Right ventricle myocardium superior (tissue), 1 donor: ENCODE data around the gene IL17RE. TPM values are rescaled to one million over a fixed set of nuclear protein-coding genes. Genes with fewer than 3 reads are reported as not detected.
"Not testable (repeated sequence)": the region's sequence is repeated elsewhere in the genome, so short reads cannot be mapped to it uniquely, and the experiment has no call there.

Experiments used
- ATAC-seq: fragments of 200-7000 bp; cut with Tn5 transposase; one replicate; pipeline ENCODE4 v1.9.1; 2020; ENCODE audit warnings: mild to moderate bottlenecking; ENCODE audit not compliant: poor library complexity
- DNase-seq: peaks from one replicate; pipeline ENCODE4 v3.0.0-alpha.2; 2020
- intact Hi-C: fragments of 100-400 bp; cut with DNase I; formaldehyde crosslinking; loops from one replicate; pipeline ENCODE4 v1.11.2; 2022
- total RNA-seq: library from RNA; stranded (reverse); fragmentation: NEBNext Ultra II Directional; extraction: Animal tissue kit (Norgen Biotek cat#: 25700); gene quantifications from one replicate; pipeline ENCODE4 v1.2.1, GENCODE V29; 2021
- donor health status: DM: no; HTN: yes; CAD: no; lungs with severe emphysema.

Gene IL17RE
- total RNA-seq, 1 donor from 2014 or later: 0.46 TPM

DNA sequence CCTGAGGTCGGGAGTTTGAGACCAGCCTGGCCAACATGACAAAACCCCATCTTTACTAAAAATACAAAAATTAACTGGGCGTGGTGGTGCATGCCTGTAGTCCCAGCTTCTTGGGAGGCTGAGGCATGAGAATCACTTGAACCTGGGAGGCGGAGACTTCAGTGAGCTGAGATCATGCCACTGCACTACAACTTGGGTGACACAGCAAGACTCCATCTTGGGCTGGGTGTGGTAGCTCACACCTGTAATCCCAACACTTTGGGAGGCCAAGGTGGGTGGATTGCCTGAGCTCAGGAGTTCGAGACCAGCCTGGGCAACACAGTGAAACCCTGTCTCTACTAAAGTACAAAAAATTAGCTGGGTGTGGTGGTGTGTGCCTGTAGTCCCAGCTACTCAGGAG is 26.4 kb upstream of the IL17RE start:
- ATAC-seq, intact Hi-C loops, DNase-seq: not testable (repeated sequence)

DNA sequence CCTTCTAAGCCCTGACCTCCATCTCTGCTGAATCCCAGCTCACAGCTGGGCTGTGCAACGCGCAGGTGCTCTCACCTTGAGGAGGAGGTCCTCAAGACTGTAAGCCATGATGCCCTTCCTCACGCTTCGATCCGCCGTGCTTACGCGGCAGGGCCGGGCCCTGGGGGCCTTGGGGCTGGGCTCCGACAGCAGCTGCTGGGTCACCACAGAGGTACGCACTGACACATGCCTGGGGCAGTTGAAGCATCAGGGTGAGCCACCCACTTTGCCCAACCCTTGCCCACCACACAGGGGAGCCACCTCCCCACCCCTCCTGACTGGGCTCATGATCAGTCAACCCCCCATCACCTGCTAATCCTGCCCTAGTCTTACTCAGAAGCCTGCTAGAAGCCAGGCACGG is 25.7 kb upstream of the IL17RE start:
- no peak for ATAC-seq
- no peak for DNase-seq

GRCh38 chr3:9878700-9879099 is 23.9 kb upstream of the IL17RE start:
- ATAC-seq (no peak), DNase-seq (no peak)
- intact Hi-C loops: no loop called here

More for the DNA sequence above, 25.7 kb upstream of the IL17RE start:
- intact Hi-C loops: no loop called here

- ATAC-seq (no peak), DNase-seq (no peak)
- intact Hi-C loops: no loop called here
These were observed 22.7 kb upstream of the IL17RE start, which contains the start of gene CIDEC for GRCh38 chr3:9879830-9880549. TSS of gene CIDEC (minus strand) at chr3:9880253. CDS start at chr3:9878486, 1,767 bp downstream.

DNA sequence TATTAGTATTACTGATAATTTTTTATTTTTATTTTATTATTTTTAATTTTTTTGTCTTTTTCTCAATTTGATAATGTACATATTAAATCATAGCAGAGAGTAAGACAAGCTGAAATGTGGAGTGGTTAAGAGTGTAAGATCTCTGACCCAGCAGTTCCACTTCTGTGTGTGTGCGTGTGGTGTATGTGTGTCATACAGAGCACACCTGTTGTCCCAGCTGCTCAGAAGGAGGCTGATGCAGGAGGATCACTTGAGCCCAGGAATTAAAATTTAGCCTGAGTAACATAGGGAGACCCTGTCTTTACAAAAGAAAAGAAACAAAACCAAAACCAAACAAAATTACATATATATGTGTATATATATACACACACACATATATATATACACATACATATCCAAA is 21.2 kb upstream of the IL17RE start:
- DNase-seq: no peak
- ATAC-seq: no peak
- intact Hi-C loops: no loop called here

GRCh38 chr3:9883706-9884554 is 18.7 kb upstream of the IL17RE start:
- DNase-seq: no peak
- ATAC-seq: no peak
- intact Hi-C loops: no loop called here

DNA sequence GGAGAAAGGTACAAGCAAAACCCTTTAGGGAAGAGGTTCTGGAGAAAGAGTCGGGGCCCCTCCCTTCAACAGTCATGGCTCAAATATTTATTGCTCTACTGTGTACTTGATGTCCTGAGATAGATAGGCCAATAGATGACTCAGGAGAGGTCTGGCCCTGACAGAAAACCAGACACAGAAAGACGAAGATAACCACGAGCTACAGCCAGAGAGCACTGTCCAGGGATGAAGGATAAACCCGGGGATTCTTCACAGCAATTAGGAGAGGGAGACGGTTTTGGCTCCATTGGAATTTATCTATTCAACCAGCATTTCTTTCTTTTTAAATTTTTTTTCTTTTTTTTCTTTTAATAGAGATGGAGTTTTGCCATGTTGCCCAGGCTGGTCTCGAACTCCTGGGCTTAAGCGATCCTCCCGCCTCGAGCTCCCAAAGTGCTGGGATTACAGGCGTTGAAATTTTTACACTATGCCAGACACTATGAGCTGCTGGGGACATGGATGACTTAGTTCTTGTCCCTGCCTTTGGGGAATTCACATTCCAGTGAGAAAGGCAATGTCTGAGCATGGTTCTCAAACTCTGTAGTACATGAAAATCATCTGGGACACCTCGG is 18.0 kb upstream of the IL17RE start:
- ATAC-seq: no peak
- intact Hi-C loops: no loop called here
- DNase-seq: no peak

DNA sequence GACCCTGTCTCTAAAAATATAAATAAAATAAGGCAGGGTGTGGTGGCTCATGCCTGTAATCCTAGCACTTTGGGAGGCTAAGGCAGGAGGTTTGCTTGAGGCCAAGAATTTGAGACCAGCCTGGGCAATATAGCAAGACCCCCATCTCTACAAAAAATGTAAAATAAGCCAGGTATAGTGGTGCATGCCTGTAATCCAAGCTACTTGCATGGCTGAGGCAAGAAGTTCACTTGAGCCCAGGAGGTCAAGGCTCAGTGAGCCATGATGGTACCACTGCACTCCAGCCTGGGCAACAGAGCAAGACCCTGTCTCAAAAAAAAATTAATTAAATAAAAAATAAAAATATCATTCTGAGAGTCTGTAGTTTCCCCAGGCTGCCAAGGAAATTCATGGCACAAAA is 16.3 kb upstream of the IL17RE start:
- intact Hi-C loops: no loop called here

GRCh38 chr3:9887480-9887879 is 15.2 kb upstream of the IL17RE start:
- ATAC-seq: no peak
- intact Hi-C loops: no loop called here
- no peak for DNase-seq

More for the DNA sequence above, 16.3 kb upstream of the IL17RE start:
- ATAC-seq: no peak
- DNase-seq: no peak

GRCh38 chr3:9888540-9888939 is 14.1 kb upstream of the IL17RE start:
- ATAC-seq: no peak
- intact Hi-C loops: no loop called here

GRCh38 chr3:9889405-9889804 is 13.2 kb upstream of the IL17RE start:
- no peak for DNase-seq
- no peak for ATAC-seq
- intact Hi-C loops: no loop called here

More at GRCh38 chr3:9888540-9888939, 14.1 kb upstream of the IL17RE start:
- DNase-seq: no peak

DNA sequence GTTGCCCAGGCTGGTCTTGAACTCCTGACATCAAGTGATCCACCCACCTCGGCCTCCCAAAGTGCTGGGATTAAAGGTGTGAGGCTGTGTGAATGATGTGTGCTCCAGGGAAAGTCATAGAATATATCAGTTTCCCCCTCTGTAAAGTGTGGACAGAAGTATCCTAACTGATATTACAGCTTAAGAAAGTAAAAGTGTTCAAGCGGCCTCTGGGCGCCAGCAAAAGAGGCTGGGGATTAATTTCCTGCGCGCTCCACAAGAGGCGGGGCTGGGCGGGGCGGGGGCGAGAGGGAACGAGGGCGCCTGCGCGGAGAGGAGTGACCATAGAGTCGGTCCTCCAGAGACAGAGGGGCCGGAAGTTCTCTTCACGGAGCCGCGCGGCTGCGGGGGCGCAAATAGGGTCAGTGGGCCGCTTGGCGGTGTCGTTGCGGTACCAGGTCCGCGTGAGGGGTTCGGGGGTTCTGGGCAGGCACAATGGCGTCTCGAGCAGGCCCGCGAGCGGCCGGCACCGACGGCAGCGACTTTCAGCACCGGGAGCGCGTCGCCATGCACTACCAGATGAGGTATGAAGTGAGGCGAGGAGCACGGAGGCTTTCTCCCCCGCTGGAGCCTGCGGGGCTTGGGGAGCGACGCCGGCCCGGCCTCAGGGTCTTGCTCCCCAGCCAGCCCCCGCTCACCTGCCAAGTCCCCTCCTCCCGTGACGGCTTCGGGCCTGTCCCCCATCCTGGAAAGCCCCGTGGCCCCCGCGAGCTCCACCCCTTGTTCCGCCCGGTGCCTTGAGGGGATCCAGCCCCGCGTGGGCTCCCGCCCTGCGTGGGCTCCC is 12.2 kb upstream of the IL17RE start, which contains the start of gene JAGN1:
Gene JAGN1, plus strand, starts transcription at position 362 of the 823 bp plus-strand sequence. Its CDS starts 113 bp downstream, at position 475.
- intact Hi-C loops: no loop called here

DNA sequence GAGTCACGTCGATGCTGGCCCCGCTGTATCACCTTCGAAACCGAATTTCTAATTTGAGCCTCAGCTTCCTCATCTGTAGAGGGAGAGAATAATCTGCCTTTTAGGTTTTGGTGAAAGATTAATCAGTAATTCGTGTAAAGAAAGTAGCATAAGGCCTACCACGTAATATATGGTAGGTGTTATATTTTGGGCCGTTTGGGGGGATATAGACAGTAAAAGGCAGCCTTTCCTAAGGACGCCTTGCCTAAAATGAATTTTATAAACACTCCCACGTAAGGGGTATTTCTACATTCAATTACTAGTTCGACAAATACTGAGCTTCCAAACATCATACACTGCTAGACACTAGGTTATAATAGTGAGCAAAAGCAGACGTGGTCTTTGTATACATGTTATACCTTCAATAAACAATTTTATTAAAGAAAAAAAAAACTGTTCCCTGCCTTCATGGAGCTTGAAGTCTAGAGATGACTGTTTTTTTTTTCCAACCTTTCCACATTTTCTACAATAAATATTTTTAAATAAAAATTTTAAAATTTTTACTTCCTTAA is 11.5 kb upstream of the IL17RE start:
- ATAC-seq: no peak
- no peak for DNase-seq
- intact Hi-C loops: no loop called here

More for the DNA sequence above, 12.2 kb upstream of the IL17RE start, which contains the start of gene JAGN1:
- peak; percentile 99 for ATAC-seq
- DNase-seq: peak; percentile 93

- DNase-seq (no peak), ATAC-seq (no peak)
- intact Hi-C loops: no loop called here
These were observed 8.9 kb upstream of the IL17RE start for GRCh38 chr3:9893739-9894138.

- intact Hi-C loops, ATAC-seq, DNase-seq: not testable (repeated sequence)
These were observed 6.9 kb upstream of the IL17RE start for GRCh38 chr3:9895715-9896114.

- ATAC-seq, DNase-seq, intact Hi-C loops: not testable (repeated sequence)
These were observed 5.8 kb upstream of the IL17RE start for GRCh38 chr3:9896755-9897407.
